ENCODE data around the gene FBN1. TPM values are rescaled to one million over a fixed set of nuclear protein-coding genes. Genes with fewer than 3 reads are reported as not detected.

The FBN1 gene
- total and polyA plus RNA-seq, 2 experiments from 2014 or later, result 1.9 to 3.8 TPM

DNA sequence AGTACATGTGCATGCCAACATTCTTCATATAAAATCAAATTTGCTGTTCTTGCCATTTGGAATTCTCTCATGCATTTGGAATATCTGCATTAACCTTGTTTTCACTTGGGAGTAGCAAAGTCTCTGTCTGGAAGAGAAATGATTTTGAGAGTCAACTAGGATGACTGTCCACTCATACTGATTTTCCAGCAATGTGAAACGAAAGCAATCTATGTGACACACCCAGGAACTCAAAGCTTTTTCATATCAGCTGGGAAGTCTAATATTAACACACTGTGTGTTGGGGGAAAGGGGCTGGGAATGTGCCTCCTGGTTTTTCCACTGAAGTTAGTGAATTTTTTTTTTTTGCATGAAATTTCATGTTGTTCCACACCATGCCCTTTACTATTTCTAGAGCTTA is 189.4 kb downstream of the FBN1 start:
- Mint-ChIP-seq H3K27me3 (ENCODE audit: insufficient read depth, low read depth, poor library complexity) (peaks cover 1% of the 10 kb centered on the region), H3K4me1 (no peaks in the 10 kb centered on the region), H3K9me3 (no peaks in the 10 kb centered on the region), H3K36me3 (ENCODE audit: low read depth) (no peaks in the 10 kb centered on the region), H3K4me3 (no peak overlapping the region), H3K27ac (no peak overlapping the region)
- H2AFZ ChIP-seq, result no peak overlapping the region
- H3K79me2 ChIP-seq (replicated peaks; ENCODE audit: insufficient read depth), result no peaks in the 10 kb centered on the region
- no peak overlapping the region for H3K4me2 ChIP-seq
- TF ChIP-seq, protein P1, sequence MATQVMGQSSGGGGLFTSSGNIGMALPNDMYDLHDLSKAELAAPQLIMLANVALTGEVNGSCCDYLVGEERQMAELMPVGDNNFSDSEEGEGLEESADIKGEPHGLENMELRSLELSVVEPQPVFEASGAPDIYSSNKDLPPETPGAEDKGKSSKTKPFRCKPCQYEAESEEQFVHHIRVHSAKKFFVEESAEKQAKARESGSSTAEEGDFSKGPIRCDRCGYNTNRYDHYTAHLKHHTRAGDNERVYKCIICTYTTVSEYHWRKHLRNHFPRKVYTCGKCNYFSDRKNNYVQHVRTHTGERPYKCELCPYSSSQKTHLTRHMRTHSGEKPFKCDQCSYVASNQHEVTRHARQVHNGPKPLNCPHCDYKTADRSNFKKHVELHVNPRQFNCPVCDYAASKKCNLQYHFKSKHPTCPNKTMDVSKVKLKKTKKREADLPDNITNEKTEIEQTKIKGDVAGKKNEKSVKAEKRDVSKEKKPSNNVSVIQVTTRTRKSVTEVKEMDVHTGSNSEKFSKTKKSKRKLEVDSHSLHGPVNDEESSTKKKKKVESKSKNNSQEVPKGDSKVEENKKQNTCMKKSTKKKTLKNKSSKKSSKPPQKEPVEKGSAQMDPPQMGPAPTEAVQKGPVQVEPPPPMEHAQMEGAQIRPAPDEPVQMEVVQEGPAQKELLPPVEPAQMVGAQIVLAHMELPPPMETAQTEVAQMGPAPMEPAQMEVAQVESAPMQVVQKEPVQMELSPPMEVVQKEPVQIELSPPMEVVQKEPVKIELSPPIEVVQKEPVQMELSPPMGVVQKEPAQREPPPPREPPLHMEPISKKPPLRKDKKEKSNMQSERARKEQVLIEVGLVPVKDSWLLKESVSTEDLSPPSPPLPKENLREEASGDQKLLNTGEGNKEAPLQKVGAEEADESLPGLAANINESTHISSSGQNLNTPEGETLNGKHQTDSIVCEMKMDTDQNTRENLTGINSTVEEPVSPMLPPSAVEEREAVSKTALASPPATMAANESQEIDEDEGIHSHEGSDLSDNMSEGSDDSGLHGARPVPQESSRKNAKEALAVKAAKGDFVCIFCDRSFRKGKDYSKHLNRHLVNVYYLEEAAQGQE (IDR thresholded peaks at IDR 0.05; ENCODE audit: unreplicated experiment), result no peak
- TF ChIP-seq EZH2phosphoT487 (IDR thresholded peaks at IDR 0.05; ENCODE audit: unreplicated experiment), result no peak
- no peak for TF ChIP-seq ZNF114 (CRISPR knock-in tag; IDR thresholded peaks at IDR 0.05)
- TF ChIP-seq, protein P2, sequence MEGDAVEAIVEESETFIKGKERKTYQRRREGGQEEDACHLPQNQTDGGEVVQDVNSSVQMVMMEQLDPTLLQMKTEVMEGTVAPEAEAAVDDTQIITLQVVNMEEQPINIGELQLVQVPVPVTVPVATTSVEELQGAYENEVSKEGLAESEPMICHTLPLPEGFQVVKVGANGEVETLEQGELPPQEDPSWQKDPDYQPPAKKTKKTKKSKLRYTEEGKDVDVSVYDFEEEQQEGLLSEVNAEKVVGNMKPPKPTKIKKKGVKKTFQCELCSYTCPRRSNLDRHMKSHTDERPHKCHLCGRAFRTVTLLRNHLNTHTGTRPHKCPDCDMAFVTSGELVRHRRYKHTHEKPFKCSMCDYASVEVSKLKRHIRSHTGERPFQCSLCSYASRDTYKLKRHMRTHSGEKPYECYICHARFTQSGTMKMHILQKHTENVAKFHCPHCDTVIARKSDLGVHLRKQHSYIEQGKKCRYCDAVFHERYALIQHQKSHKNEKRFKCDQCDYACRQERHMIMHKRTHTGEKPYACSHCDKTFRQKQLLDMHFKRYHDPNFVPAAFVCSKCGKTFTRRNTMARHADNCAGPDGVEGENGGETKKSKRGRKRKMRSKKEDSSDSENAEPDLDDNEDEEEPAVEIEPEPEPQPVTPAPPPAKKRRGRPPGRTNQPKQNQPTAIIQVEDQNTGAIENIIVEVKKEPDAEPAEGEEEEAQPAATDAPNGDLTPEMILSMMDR (conservative IDR thresholded peaks at IDR 0.05; ENCODE audit: low read depth in 2 of 2), result no peak
- TF ChIP-seq NANOG (IDR thresholded peaks at IDR 0.05; ENCODE audit: borderline replicate concordance), result no peak
- TF ChIP-seq STAT1 (IDR thresholded peaks at IDR 0.05; ENCODE audit: unreplicated experiment), result no peak
- TF ChIP-seq CREB1 (CRISPR knock-in tag; IDR thresholded peaks at IDR 0.05; ENCODE audit: low read depth), result no peak
- TF ChIP-seq EZH2 (IDR thresholded peaks at IDR 0.05; ENCODE audit: low read depth, unreplicated experiment), result no peak
- no peak for TF ChIP-seq JUNB (IDR thresholded peaks at IDR 0.05; ENCODE audit: unreplicated experiment)
- TF ChIP-seq ZNF331 (CRISPR knock-in tag; IDR thresholded peaks at IDR 0.05; ENCODE audit: low read depth), result no peak
- TF ChIP-seq, protein P3, sequence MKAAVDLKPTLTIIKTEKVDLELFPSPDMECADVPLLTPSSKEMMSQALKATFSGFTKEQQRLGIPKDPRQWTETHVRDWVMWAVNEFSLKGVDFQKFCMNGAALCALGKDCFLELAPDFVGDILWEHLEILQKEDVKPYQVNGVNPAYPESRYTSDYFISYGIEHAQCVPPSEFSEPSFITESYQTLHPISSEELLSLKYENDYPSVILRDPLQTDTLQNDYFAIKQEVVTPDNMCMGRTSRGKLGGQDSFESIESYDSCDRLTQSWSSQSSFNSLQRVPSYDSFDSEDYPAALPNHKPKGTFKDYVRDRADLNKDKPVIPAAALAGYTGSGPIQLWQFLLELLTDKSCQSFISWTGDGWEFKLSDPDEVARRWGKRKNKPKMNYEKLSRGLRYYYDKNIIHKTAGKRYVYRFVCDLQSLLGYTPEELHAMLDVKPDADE (IDR thresholded peaks at IDR 0.05), result no peak
- TF ChIP-seq POLR2AphosphoS5 (IDR thresholded peaks at IDR 0.05; ENCODE audit: low read depth), result no peak
- TF ChIP-seq, protein P4, sequence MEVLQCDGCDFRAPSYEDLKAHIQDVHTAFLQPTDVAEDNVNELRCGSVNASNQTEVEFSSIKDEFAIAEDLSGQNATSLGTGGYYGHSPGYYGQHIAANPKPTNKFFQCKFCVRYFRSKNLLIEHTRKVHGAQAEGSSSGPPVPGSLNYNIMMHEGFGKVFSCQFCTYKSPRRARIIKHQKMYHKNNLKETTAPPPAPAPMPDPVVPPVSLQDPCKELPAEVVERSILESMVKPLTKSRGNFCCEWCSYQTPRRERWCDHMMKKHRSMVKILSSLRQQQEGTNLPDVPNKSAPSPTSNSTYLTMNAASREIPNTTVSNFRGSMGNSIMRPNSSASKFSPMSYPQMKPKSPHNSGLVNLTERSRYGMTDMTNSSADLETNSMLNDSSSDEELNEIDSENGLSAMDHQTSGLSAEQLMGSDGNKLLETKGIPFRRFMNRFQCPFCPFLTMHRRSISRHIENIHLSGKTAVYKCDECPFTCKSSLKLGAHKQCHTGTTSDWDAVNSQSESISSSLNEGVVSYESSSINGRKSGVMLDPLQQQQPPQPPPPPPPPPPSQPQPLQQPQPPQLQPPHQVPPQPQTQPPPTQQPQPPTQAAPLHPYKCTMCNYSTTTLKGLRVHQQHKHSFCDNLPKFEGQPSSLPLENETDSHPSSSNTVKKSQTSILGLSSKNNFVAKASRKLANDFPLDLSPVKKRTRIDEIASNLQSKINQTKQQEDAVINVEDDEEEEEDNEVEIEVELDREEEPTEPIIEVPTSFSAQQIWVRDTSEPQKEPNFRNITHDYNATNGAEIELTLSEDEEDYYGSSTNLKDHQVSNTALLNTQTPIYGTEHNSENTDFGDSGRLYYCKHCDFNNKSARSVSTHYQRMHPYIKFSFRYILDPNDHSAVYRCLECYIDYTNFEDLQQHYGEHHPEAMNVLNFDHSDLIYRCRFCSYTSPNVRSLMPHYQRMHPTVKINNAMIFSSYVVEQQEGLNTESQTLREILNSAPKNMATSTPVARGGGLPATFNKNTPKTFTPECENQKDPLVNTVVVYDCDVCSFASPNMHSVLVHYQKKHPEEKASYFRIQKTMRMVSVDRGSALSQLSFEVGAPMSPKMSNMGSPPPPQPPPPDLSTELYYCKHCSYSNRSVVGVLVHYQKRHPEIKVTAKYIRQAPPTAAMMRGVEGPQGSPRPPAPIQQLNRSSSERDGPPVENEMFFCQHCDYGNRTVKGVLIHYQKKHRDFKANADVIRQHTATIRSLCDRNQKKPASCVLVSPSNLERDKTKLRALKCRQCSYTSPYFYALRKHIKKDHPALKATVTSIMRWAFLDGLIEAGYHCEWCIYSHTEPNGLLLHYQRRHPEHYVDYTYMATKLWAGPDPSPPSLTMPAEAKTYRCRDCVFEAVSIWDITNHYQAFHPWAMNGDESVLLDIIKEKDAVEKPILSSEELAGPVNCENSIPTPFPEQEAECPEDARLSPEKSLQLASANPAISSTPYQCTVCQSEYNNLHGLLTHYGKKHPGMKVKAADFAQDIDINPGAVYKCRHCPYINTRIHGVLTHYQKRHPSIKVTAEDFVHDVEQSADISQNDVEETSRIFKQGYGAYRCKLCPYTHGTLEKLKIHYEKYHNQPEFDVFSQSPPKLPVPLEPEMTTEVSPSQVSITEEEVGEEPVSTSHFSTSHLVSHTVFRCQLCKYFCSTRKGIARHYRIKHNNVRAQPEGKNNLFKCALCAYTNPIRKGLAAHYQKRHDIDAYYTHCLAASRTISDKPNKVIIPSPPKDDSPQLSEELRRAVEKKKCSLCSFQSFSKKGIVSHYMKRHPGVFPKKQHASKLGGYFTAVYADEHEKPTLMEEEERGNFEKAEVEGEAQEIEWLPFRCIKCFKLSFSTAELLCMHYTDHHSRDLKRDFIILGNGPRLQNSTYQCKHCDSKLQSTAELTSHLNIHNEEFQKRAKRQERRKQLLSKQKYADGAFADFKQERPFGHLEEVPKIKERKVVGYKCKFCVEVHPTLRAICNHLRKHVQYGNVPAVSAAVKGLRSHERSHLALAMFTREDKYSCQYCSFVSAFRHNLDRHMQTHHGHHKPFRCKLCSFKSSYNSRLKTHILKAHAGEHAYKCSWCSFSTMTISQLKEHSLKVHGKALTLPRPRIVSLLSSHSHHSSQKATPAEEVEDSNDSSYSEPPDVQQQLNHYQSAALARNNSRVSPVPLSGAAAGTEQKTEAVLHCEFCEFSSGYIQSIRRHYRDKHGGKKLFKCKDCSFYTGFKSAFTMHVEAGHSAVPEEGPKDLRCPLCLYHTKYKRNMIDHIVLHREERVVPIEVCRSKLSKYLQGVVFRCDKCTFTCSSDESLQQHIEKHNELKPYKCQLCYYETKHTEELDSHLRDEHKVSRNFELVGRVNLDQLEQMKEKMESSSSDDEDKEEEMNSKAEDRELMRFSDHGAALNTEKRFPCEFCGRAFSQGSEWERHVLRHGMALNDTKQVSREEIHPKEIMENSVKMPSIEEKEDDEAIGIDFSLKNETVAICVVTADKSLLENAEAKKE (CRISPR knock-in tag; IDR thresholded peaks at IDR 0.05), result no peak
- H3K4me3 ChIP-seq, result no peak overlapping the region
- no peak overlapping the region for H3K27ac ChIP-seq (ENCODE audit: low read depth)
- H3K9me2 ChIP-seq (ENCODE audit: insufficient read depth), result no peaks in the 10 kb centered on the region
- no peaks in the 10 kb centered on the region for H3K27me3 ChIP-seq (ENCODE audit: insufficient read depth)
- H3K4me1 ChIP-seq (ENCODE audit: insufficient read depth), result no peaks in the 10 kb centered on the region
- ATAC-seq, result no peak
- H3K36me3 ChIP-seq (ENCODE audit: insufficient read depth), result no peaks in the 10 kb centered on the region
- DNase-seq (ENCODE audit: low spot score), result no peak
- H4K20me1 ChIP-seq (replicated peaks; ENCODE audit: insufficient read depth), result no peaks in the 10 kb centered on the region
- no peaks in the 10 kb centered on the region for H3F3A ChIP-seq (replicated peaks; ENCODE audit: low read depth)
